HEK293T (cell line): ENCODE data around the gene FHOD3.

ENCODE experiments used
- BHLHE40 ChIP-seq: fragments of 450-650 bp; IDR thresholded peaks from 2 replicates; pipeline ENCODE4 v1.6.1; 2016; ENCODE audit warnings: mild to moderate bottlenecking, moderate library complexity, borderline replicate concordance
- FOXM1 ChIP-seq: fragments of 450-650 bp; IDR thresholded peaks from 2 replicates; pipeline ENCODE4 v1.6.1; 2017; ENCODE audit warnings: mild to moderate bottlenecking, borderline replicate concordance
- LEF1 ChIP-seq: fragments of 450-650 bp; IDR thresholded peaks from 2 replicates; pipeline ENCODE4 v1.6.1; 2017; ENCODE audit warnings: mild to moderate bottlenecking, borderline replicate concordance

DNA sequence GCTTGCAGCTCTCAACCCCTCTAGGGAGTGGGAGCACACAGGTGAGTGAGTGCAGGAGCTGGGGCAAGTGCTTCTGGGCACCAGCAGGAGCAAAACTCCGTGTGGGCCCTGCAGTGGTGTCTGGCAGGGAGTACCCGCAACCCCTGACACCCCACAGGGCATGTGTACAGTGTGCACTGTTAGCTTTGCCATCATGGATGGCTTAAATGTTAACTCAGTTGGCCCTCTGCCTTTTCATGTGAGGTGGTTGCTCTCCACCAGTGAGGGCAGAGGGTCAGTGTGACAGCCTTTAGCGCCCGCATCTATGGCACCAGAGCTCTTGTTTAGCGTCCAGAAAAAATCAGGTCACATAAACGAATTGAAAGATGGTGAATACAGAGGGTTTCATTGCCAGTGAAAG, 438.6 kb downstream of the FHOD3 start:
- TF ChIP-seq BHLHE40 (no peak), LEF1 (no peak), FOXM1 (no peak)
